Right ventricle myocardium inferior (tissue), 1 donor: ENCODE data around the gene NBEAL2. TPM values are rescaled to one million over a fixed set of nuclear protein-coding genes. Genes with fewer than 3 reads are reported as not detected.

ENCODE experiments used
- ATAC-seq: fragments of 200-7000 bp; cut with Tn5 transposase; one replicate; pipeline ENCODE4 v1.9.1; 2020; ENCODE audit warnings: mild to moderate bottlenecking, moderate library complexity
- DNase-seq: peaks from one replicate; pipeline ENCODE4 v3.0.0; 2021; ENCODE audit errors: missing footprints
- intact Hi-C: fragments of 100-400 bp; cut with DNase I; formaldehyde crosslinking; loops from one replicate; pipeline ENCODE4 v1.11.0; 2022
- total RNA-seq: library from RNA; stranded (reverse); fragmentation: NEBNext Ultra II Directional; extraction: Animal tissue kit (Norgen Biotek cat#: 25700); gene quantifications from one replicate; pipeline ENCODE4 v1.2.1, GENCODE V29; 2021
- donor health status: DM: no; HTN: yes; CAD: no; lungs with severe emphysema.

NBEAL2 gene
- total RNA-seq, 1 donor from 2014 or later = 14.5 TPM

DNA sequence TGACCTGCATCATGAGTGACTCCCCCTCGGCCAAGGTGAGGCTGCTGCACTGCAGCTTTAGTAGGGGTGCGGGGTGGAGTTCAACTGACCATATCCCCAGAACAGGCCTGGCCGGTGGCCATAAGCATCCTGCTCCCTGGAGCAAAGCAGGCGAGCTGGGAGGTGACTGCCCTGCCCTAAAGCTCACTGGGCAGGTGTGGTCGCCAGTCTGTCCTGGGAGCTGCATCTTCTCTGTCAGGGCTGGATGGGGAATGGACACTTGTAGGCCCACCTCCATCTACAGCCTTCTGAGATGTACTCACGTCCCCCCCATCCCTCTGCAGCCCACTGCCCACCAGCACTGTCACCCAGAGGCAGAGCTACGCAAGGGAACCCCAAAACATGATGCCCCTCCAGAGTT is 14.5 kb downstream of the NBEAL2 start:
- ATAC-seq (no peak), DNase-seq (peak; percentile 54)
- intact Hi-C loops = no loop called here

DNA sequence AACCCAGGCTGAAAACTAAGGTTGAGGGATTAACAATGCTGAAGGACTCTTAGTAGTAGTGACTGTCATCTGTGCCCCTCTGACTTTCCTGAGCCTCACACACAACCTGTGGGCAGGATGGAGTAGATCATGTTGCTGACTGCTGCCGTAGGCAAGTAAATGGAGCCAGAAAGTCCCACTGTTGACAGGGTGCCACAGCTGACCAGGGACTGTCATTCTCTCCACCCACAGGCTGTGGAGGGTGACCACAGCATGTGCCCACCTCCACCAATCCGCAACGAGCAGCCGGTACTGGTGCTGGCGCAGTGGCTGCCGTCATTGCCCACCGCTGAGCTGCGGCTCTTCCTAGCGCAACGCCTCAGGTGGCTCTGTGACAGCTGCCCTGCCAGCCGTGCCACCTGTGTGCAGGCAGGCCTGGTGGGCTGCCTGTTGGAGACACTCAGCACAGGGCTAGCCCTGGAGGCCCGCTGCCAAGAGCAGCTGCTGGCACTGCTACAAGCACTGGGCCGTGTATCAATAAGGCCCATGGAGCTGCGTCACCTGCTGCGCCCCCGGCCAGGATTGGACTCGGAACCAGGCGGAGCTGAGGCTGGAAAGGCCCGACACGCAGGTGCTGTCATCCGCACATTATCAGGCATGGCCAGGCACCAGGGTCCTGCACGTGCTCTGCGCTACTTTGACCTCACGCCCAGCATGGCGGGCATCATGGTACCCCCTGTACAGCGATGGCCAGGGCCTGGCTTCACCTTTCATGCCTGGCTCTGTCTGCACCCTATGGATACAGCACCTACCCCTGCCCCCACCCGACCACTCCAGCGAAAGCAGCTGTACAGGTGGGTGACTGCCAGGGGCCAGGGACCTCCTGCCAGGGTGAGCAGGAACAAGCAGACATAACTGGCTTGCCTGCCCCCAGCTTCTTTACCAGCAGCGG is 15.6 kb downstream of the NBEAL2 start:
- intact Hi-C loops = no loop called here
- DNase-seq (peak; percentile 64), ATAC-seq (no peak)

DNA sequence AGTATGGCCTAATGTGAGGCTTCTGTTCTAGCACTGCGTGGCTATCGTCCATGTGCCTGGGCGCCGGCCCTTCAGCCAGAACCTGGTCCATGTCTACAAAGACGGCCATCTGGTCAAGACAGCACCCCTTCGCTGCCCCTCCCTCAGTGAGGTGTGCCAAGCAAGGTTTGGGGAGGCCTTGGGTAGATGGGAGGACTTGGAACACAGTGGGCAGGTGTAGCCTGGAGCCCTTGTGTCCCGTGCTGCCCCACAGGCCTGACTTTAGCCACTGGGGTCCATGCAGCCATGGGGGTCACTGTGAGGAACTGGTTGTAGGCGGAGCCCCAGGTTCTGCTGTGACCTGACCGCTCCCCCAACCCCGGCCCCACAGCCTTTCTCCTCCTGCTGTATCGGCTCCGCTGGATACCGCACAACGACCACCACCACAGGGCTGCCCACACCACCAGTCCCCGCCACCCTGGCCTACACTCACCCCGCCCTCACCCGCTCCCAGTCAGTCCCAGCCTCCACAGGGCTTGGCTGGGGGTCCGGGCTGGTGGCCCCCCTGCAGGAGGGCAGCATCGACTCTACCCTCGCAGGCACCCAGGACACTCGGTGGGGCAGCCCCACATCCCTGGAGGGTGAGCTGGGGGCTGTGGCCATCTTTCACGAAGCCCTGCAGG is 16.6 kb downstream of the NBEAL2 start:
- DNase-seq (peak; percentile 49), ATAC-seq (no peak)
- intact Hi-C loops = no loop called here

DNA sequence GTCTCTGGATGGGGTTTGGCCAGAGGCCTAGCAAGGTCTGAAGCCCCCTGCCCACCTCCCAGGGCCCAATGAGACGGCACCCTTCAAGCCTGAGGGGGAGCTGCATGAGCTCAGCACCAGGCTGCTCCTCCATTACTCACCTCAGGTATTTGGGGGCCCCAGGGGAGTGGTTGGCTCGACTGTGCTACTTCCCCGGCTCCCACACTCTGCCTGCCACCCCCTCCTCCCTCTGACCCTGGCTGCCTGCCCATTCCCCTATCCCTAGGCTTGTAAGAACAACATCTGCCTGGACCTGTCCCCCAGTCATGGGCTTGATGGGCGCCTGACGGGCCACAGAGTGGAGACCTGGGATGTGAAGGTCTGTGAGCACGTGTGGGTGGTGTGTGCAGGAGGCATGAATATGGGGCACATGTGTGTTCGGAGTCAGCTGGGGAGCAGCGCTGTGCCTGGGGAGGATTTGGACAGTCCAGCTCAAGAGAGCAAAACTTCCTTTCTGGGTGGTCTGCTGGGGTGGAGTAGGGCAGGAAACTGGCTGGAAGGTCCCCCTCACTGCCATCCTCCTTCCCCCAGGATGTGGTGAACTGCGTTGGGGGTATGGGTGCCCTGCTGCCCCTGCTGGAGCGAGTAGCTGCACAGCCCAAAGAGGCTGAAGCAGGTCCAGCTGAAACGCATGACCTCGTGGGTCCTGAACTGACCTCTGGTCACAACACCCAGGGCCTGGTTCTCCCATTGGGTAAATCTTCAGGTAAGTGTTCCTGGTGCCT is 17.4 kb downstream of the NBEAL2 start:
- no peak for ATAC-seq

DNA sequence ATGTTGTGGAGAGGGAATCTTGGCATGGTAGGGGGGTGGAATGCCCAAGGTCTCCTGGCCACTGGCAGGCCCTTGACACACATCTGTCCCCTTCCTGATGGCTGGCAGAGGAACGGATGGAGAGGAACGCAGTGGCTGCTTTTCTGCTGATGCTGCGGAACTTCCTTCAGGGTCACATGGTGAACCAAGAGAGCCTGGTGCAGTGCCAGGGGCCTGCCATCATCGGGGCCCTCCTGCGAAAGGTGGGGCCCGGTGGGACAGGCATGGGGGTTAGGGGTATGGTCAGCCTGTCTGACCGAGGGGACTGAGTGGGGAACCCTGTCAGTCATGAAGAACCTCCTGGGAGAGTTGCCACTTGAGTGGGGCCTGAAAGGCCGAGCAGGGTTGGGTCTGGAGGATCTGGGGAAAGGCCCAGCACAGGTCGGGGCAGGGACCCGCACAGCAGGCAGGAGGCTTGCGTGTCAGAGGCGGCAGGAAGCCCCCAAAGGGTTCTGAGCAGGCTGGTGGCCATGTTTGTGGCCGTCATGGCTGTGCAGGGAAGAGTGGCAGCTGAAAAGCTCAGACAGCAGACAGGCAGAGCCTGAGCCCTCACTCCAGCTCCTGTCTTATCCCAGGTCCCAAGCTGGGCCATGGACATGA is 18.1 kb downstream of the NBEAL2 start:
- DNase-seq (peak; percentile 27), ATAC-seq (no peak)
- intact Hi-C loops = loop anchor here (1.0 kb wide), 1 partner anchor 74 kb away; no protein-coding TSS in a partner anchor

More for the DNA sequence above, 17.4 kb downstream of the NBEAL2 start:
- intact Hi-C loops = no loop called here
- peak; percentile 61 for DNase-seq

GRCh38 chr3:46998121-46998851 is 18.8 kb downstream of the NBEAL2 start:
- DNase-seq = peak; percentile 89

GRCh38 chr3:46998852-46999515 is 19.5 kb downstream of the NBEAL2 start:
- intact Hi-C loops = loop anchor here (1.0 kb wide), 1 partner anchor 76 kb away; no protein-coding TSS in a partner anchor
- no peak for ATAC-seq
- DNase-seq = peak; percentile 54

More at GRCh38 chr3:46998121-46998851, 18.8 kb downstream of the NBEAL2 start:
- intact Hi-C loops = loop anchor here (1.0 kb wide), 1 partner anchor 75 kb away; no protein-coding TSS in a partner anchor
- peak; percentile 73 for ATAC-seq

DNA sequence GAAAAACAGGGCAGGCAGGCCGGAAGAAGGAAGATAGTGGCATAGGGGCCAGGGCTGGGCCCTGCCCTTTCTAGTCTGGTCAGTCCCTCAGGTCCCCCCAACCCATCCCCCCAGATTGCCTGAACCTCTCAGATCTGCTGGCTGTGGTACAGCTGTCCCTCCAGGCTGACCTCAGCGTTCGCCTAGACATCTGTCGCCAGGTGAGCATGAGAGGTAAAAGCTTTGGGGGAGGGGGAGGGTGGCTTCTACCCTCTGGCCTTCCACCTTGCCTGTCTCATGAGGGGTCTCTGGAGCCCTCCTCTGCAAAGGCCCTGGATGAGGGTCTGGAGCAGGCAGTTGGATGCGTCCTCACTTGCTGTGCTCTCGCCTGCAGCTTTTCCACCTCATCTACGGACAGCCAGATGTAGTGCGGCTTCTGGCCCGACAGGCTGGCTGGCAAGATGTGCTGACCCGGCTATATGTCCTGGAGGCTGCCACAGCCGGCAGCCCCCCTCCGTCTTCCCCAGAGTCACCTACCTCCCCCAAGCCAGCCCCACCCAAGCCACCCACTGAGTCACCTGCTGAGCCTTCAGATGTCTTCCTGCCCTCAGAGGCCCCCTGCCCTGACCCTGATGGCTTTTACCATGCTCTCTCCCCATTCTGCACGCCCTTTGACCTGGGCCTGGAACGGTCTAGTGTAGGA is 20.2 kb downstream of the NBEAL2 start:
- peak; percentile 14 for DNase-seq
- intact Hi-C loops = loop anchor here (10.0 kb wide), 1 partner anchor 295 kb away; the partner anchor contains the start of gene TMIE
- no peak for ATAC-seq

DNA sequence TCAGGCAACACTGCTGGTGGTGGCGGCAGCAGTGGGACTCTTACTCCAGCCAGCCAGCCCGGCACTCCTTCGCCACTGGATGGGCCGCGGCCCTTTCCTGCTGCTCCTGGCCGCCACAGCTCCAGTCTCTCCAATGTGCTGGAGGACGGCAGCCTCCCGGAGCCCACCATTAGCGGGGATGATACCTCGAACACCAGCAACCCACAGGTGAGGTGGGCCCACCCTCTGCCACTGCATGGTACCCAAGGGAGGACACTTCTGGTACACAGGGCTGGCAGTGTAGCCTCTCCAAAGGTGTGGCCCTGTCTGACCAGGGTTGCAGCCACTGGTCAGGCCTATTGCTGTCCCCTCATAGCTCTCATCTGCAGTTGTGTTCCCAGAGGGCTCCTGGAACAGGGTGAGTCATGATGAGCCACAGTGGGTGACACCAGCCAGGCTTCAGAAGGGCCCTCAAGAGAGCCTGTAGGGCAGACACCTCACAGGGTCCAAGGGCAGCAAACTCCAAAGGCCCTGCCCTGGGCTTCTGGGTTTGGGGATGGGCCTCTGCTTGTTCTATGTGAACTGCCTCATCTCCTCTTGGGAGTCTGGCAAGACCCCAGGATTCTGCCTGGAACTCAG is 20.8 kb downstream of the NBEAL2 start:
- ATAC-seq = no peak
- intact Hi-C loops = loop anchor here (10.0 kb wide), 1 partner anchor 296 kb away; the partner anchor contains the start of gene TMIE
- DNase-seq = peak; percentile 57

DNA sequence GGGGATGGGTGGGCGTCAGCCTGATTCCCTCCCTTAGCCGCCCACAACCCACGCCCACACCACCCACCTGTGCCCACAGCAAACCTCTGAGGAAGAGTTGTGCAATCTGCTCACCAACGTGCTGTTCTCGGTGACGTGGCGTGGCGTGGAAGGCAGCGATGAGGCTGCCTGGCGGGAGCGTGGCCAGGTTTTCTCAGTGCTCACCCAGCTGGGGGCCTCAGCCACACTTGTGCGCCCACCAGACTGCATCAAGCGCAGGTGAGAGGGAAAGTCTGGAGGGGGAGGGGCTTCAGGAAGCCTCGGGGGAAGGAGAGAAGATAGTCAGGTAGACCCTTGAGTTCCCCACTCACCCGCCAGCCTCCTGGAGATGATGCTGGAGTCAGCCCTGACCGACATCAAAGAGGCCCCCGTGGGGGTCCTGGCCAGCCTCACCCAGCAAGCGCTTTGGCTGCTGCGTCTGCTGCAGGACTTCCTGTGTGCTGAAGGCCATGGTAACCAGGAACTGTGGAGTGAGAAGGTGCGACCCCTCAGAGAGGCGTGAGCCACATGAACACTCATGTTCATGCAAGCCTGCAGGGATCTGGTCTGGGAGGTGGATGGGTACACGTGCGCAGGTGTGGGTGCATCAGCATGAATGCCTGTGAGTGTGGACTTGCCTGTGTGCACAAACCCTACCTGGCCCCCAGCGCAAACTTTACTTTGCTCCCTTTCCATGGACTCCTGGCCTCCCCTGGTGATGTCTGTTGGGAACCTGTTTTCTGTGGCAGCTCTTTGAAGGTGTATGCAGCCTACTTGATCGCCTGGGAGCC is 21.7 kb downstream of the NBEAL2 start:
- intact Hi-C loops = loop anchor here (10.0 kb wide), 1 partner anchor 296 kb away; the partner anchor contains the start of gene TMIE
- ATAC-seq (no peak), DNase-seq (peak; percentile 45)

DNA sequence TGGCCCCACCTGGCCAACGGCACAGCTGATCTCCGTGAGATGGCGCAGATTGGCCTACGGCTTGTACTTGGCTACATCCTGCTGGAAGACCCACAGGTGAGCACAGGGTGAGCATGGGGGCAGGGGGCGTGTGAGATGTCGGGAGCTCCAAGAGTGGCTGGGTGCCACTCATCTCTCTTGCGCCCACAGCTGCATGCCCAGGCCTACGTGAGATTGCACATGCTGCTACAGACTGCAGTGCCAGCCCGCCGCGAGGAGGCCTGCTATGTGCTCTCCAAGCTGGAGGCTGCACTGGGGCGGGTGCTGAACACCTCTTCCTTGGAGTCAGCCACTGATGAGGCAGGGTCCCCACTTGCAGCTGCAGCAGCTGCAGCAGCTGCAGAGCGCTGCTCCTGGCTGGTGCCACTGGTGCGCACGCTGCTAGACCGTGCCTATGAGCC is 22.3 kb downstream of the NBEAL2 start:
- intact Hi-C loops = loop anchor here (10.0 kb wide), 1 partner anchor 297 kb away; the partner anchor contains the start of gene TMIE
- ATAC-seq (no peak), DNase-seq (peak; percentile 45)

DNA sequence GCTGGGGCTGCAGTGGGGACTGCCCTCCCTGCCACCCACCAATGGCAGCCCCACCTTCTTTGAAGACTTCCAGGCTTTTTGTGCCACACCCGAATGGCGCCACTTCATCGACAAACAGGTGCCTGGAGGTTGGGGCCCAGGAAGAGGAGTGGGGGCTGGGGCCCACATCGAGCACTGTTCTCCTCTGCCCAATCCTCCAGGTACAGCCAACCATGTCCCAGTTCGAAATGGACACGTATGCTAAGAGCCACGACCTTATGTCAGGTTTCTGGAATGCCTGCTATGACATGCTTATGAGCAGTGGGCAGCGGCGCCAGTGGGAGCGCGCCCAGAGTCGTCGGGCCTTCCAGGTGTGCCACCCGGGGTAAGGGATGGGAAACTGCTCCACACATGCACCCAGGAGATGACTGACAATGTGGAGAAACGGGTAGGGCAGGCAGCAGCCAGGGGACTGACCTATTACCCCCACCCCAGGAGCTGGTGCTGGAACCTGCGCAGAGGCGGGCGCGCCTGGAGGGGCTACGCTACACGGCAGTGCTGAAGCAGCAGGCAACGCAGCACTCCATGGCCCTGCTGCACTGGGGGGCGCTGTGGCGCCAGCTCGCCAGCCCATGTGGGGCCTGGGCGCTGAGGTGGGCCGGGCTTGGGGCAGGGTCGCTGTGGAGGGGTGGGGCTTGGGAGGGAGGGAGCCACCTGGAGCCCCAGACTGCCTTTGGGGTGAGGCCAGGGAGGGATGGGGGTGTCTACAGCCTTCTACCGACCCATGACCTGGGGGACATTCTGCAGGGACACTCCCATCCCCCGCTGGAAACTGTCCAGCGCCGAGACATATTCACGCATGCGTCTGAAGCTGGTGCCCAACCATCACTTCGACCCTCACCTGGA is 22.9 kb downstream of the NBEAL2 start:
- DNase-seq = peak; percentile 44
- ATAC-seq = no peak
- intact Hi-C loops = loop anchor here (10.0 kb wide), 1 partner anchor 298 kb away; the partner anchor contains the start of gene TMIE

DNA sequence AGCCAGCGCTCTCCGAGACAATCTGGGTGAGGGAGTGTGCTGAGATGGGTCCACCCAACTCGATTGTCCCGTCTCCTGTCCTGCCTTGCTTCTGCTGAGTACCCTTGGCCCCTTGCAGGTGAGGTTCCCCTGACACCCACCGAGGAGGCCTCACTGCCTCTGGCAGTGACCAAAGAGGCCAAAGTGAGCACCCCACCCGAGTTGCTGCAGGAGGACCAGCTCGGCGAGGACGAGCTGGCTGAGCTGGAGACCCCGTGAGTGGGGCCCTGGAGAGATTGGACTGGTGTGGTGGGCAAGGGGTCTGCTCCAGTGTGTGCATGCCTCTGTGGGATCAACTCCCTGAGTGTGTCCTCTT is 23.6 kb downstream of the NBEAL2 start:
- intact Hi-C loops = loop anchor here (10.0 kb wide), 1 partner anchor 298 kb away; the partner anchor contains the start of gene TMIE
- ATAC-seq (no peak), DNase-seq (peak; percentile 41)
